K562 (cell line): Measurements from ENCODE around the gene UBE2QL1. TPM values are rescaled to one million over a fixed set of nuclear protein-coding genes. Genes with fewer than 3 reads are reported as not detected.
A peak's percentile ranks its signal among the peaks of the same experiment; 100 is the strongest.

ENCODE experiments used
- CTBP1 ChIP-seq: fragments of 450-650 bp; IDR thresholded peaks from 2 replicates; pipeline ENCODE4 v1.6.1; 2016; ENCODE audit warnings: borderline replicate concordance
- FOSL1 ChIP-seq: fragments of 200-800 bp; sonication (Bioruptor generic); conservative IDR thresholded peaks from 2 replicates; pipeline ENCODE4 v1.6.1; 2016; ENCODE audit warnings: missing genetic modification characterization, missing compliant biosample characterization
- IFI16 ChIP-seq: fragments of 250-450 bp; sonication (Bioruptor Pico); IDR thresholded peaks from 2 replicates; pipeline ENCODE4 v2.1.2; 2022; ENCODE audit warnings: mild to moderate bottlenecking, inconsistent platforms
- MCM5 ChIP-seq: fragments of 450-650 bp; IDR thresholded peaks from 2 replicates; pipeline ENCODE4 v1.6.1; 2016; ENCODE audit warnings: low read depth
- MYNN ChIP-seq, 2 experiments: sonication (generic); formaldehyde crosslinking in 1 of 2; IDR thresholded peaks; 2 replicates each; pipeline versions ENCODE4 v1.5.0 to v1.6.1; 2016 to 2020; ENCODE audit warnings: antibody characterized with exemption in 1 of 2, missing genetic modification reagents in 1 of 2
- NR1H2 ChIP-seq: sonication (generic); formaldehyde crosslinking; IDR thresholded peaks from 2 replicates; pipeline ENCODE4 v1.4.0; 2020; ENCODE audit warnings: mild to moderate bottlenecking, missing genetic modification reagents
- SAFB ChIP-seq: fragments of 200-400 bp; formaldehyde crosslinking; IDR thresholded peaks from 2 replicates; pipeline ENCODE4 v1.6.1; 2017; ENCODE audit warnings: low read depth, low read length, borderline replicate concordance
- SIX5 ChIP-seq, 2 experiments: IDR thresholded peaks; 2 replicates each; pipeline ENCODE4 v1.6.1; 2011; ENCODE audit warnings: low read length in 2 of 2, borderline replicate concordance in 1 of 2, low read depth in 1 of 2, mild to moderate bottlenecking in 1 of 2, moderate library complexity in 1 of 2; ENCODE audit not compliant: insufficient read depth in 1 of 2
- STAT5A ChIP-seq: IDR thresholded peaks from 2 replicates; pipeline ENCODE4 v1.6.1; 2012; ENCODE audit warnings: low read length, inconsistent platforms, borderline replicate concordance
- ZNF408 ChIP-seq: fragments of 250-450 bp; sonication (Bioruptor Pico); IDR thresholded peaks from 2 replicates; pipeline ENCODE4 v1.4.0; 2020; ENCODE audit warnings: low read depth, mild to moderate bottlenecking, moderate library complexity
- ZNF780A ChIP-seq: fragments of 250-450 bp; sonication (Bioruptor Pico); IDR thresholded peaks from 2 replicates; pipeline ENCODE4 v1.5.0; 2021; ENCODE audit warnings: mild to moderate bottlenecking
- polyA plus RNA-seq, 8 experiments: library from polyadenylated mRNA; depleted of rRNA in 4 of 8; stranded (reverse) in 5 of 8; unstranded in 3 of 8; fragments of >200 nt; fragmentation: Nextera tagmentation in 2 of 8; fragmentation: Illumina TruSeq in 1 of 8; extraction: Ambion mirVana in 2 of 8; extraction: Trizol in 1 of 8; gene quantifications; 2 replicates each; pipeline versions ENCODE4 v1.2.1 to v1.2.3, GENCODE V29; 2011 to 2014; ENCODE audit warnings: inconsistent platforms in 1 of 8, missing spikeins in 1 of 8
- total RNA-seq, 7 experiments: library from RNA; depleted of rRNA in 6 of 7; stranded (reverse); fragments of >200 nt in 6 of 7; fragmentation: Illumina TruSeq in 2 of 7; extraction: Trizol in 2 of 7; gene quantifications; 2 replicates each; pipeline versions ENCODE4 v1.2.1 to v1.2.3, GENCODE V29; 2011 to 2021; ENCODE audit warnings: low replicate concordance in 1 of 7
- TF ChIP-seq, protein P1 (sequence below), 2 experiments: fragments of 450-650 bp; formaldehyde crosslinking in 1 of 2; IDR thresholded peaks; 2 replicates each; pipeline versions ENCODE4 v1.4.0 to v1.6.1; 2014 to 2020; ENCODE audit warnings: mild to moderate bottlenecking in 2 of 2, borderline replicate concordance in 1 of 2, low read depth in 1 of 2
- TF ChIP-seq, protein P2 (sequence below): sonication (generic); formaldehyde crosslinking; IDR thresholded peaks from 2 replicates; pipeline ENCODE4 v1.5.0; 2020; ENCODE audit warnings: missing genetic modification reagents
- TF ChIP-seq, protein P3 (sequence below): fragments of 450-650 bp; formaldehyde crosslinking; IDR thresholded peaks from 2 replicates; pipeline ENCODE4 v1.4.0; 2020; ENCODE audit warnings: mild to moderate bottlenecking, mixed read lengths

The UBE2QL1 gene
- total and polyA plus RNA-seq, 9 of the 15 experiments (the other 6 are each of a cell fraction or from before 2014, with no cell fraction given), result not detected

DNA sequence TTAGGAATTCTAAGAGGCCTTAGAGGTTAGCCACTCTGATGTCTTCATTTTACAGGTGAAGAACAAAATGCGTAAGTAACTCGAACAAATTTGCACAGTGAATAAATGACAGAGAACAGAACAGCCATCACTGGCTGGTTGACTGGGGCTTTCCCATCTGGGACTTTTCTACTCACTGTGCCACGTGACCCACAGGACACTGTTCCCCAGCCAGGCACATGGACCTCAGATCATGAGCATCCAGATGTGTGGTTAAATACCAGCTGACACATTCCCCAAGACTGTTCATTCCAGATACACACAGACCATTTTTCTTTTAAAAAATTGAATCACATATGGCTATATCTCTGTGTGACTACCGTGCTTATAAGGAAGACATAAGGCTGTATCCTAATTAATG, 44.5 kb upstream of the UBE2QL1 start (continued):
- TF ChIP-seq, protein P1, sequence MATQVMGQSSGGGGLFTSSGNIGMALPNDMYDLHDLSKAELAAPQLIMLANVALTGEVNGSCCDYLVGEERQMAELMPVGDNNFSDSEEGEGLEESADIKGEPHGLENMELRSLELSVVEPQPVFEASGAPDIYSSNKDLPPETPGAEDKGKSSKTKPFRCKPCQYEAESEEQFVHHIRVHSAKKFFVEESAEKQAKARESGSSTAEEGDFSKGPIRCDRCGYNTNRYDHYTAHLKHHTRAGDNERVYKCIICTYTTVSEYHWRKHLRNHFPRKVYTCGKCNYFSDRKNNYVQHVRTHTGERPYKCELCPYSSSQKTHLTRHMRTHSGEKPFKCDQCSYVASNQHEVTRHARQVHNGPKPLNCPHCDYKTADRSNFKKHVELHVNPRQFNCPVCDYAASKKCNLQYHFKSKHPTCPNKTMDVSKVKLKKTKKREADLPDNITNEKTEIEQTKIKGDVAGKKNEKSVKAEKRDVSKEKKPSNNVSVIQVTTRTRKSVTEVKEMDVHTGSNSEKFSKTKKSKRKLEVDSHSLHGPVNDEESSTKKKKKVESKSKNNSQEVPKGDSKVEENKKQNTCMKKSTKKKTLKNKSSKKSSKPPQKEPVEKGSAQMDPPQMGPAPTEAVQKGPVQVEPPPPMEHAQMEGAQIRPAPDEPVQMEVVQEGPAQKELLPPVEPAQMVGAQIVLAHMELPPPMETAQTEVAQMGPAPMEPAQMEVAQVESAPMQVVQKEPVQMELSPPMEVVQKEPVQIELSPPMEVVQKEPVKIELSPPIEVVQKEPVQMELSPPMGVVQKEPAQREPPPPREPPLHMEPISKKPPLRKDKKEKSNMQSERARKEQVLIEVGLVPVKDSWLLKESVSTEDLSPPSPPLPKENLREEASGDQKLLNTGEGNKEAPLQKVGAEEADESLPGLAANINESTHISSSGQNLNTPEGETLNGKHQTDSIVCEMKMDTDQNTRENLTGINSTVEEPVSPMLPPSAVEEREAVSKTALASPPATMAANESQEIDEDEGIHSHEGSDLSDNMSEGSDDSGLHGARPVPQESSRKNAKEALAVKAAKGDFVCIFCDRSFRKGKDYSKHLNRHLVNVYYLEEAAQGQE (IDR thresholded peaks at IDR 0.05; ENCODE audit: borderline replicate concordance), result 0 out of 2 replicates have a peak, but pooled peaks have one; percentile 3
- TF ChIP-seq, protein P1 (CRISPR knock-in tag; IDR thresholded peaks at IDR 0.05; ENCODE audit: low read depth), result no peak
- peak; percentile 26; the same call in 1 of the 2 replicates for TF ChIP-seq FOSL1 (tag)
- no peak for TF ChIP-seq MYNN (IDR thresholded peaks at IDR 0.05)
- no peak for TF ChIP-seq MYNN (CRISPR knock-in tag; IDR thresholded peaks at IDR 0.05)
- TF ChIP-seq, protein P2, sequence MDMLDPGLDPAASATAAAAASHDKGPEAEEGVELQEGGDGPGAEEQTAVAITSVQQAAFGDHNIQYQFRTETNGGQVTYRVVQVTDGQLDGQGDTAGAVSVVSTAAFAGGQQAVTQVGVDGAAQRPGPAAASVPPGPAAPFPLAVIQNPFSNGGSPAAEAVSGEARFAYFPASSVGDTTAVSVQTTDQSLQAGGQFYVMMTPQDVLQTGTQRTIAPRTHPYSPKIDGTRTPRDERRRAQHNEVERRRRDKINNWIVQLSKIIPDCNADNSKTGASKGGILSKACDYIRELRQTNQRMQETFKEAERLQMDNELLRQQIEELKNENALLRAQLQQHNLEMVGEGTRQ (CRISPR knock-in tag), result peak; percentile 69
- TF ChIP-seq SAFB, result no peak
- TF ChIP-seq MCM5, result no peak
- TF ChIP-seq ZNF780A, result no peak
- TF ChIP-seq, protein P3, sequence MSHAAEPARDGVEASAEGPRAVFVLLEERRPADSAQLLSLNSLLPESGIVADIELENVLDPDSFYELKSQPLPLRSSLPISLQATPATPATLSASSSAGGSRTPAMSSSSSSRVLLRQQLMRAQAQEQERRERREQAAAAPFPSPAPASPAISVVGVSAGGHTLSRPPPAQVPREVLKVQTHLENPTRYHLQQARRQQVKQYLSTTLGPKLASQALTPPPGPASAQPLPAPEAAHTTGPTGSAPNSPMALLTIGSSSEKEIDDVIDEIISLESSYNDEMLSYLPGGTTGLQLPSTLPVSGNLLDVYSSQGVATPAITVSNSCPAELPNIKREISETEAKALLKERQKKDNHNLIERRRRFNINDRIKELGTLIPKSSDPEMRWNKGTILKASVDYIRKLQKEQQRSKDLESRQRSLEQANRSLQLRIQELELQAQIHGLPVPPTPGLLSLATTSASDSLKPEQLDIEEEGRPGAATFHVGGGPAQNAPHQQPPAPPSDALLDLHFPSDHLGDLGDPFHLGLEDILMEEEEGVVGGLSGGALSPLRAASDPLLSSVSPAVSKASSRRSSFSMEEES (CRISPR knock-in tag), result peak; percentile 79
- TF ChIP-seq NR1H2, result no peak
- TF ChIP-seq STAT5A, result no peak
- no peak for TF ChIP-seq CTBP1
- no peak for TF ChIP-seq SIX5 (IDR thresholded peaks at IDR 0.05; ENCODE audit: borderline replicate concordance in 1 of 2, insufficient read depth in 1 of 2, low read depth in 1 of 2, low read length in 2 of 2)
- TF ChIP-seq ZNF408 (CRISPR knock-in tag), result no peak
- no peak for TF ChIP-seq IFI16 (CRISPR knock-in tag)
